ENCODE measurements around the gene ANKRD34A. TPM values are rescaled to one million over a fixed set of nuclear protein-coding genes. Genes with fewer than 3 reads are reported as not detected.

ANKRD34A gene
- total RNA-seq, 1 experiment from 2014 or later: 0.22 TPM

DNA sequence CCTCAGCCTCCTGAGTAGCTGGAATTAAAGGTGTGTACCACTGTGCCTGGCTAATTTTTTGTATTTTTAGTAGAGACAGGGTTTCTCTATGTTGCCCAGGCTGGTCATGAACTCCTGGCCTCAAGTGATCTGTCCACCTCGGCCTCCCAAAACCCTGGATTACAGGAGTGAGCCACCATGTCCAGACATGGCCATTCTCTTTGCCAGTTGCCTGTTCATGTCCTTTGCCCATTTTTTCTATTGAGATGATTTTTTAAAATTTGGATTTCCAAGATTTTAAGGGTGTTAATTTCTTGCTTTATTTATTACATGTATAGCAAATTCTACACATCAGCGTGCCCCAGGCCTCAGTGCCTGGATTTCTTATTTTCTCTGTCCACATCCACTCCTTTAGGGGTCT is 2.9 kb upstream of the ANKRD34A start (continued):
- TF ChIP-seq, protein P1, sequence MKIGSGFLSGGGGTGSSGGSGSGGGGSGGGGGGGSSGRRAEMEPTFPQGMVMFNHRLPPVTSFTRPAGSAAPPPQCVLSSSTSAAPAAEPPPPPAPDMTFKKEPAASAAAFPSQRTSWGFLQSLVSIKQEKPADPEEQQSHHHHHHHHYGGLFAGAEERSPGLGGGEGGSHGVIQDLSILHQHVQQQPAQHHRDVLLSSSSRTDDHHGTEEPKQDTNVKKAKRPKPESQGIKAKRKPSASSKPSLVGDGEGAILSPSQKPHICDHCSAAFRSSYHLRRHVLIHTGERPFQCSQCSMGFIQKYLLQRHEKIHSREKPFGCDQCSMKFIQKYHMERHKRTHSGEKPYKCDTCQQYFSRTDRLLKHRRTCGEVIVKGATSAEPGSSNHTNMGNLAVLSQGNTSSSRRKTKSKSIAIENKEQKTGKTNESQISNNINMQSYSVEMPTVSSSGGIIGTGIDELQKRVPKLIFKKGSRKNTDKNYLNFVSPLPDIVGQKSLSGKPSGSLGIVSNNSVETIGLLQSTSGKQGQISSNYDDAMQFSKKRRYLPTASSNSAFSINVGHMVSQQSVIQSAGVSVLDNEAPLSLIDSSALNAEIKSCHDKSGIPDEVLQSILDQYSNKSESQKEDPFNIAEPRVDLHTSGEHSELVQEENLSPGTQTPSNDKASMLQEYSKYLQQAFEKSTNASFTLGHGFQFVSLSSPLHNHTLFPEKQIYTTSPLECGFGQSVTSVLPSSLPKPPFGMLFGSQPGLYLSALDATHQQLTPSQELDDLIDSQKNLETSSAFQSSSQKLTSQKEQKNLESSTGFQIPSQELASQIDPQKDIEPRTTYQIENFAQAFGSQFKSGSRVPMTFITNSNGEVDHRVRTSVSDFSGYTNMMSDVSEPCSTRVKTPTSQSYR (CRISPR knock-in tag; IDR thresholded peaks at IDR 0.05): no peak
- TF ChIP-seq FOXJ3 (CRISPR knock-in tag; IDR thresholded peaks at IDR 0.05; ENCODE audit: borderline replicate concordance): no peak
- TF ChIP-seq, protein P2, sequence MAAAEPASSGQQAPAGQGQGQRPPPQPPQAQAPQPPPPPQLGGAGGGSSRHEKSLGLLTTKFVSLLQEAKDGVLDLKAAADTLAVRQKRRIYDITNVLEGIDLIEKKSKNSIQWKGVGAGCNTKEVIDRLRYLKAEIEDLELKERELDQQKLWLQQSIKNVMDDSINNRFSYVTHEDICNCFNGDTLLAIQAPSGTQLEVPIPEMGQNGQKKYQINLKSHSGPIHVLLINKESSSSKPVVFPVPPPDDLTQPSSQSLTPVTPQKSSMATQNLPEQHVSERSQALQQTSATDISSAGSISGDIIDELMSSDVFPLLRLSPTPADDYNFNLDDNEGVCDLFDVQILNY (CRISPR knock-in tag; IDR thresholded peaks at IDR 0.05): no peak
- no peak for TF ChIP-seq JAZF1 (CRISPR knock-in tag; IDR thresholded peaks at IDR 0.05)
- no peak for TF ChIP-seq EMX1 (CRISPR knock-in tag; IDR thresholded peaks at IDR 0.05)

DNA sequence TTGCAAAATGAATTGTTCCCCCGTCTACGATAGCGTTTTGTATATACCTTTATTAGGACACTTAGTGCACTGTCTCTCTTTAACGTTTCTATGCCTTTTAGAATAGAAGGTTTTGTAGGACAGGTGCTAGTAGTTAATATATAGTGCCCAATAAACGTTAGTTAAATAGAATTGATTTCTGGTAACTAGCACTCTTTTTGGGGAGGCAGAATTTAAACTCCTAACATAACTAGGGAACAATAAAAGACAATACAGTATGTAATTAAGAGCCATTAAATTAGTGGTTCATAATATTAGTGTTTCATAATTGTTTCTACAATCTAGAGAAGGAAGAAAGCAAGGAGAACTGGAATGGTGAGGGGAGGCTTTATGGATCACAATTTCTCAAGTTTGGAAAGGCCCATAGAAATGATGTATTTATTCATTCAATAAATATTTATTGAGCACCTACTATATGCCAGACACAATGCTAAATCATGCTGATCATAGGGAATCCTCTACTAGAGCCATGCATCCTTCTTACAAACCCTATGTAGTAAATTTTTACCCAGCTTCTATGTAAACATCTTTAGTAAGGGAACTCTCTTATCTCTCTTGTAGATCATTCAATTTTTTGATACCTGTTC is 857 bp upstream of the ANKRD34A start:
- H3K27ac Mint-ChIP-seq: no peak overlapping the region
- peaks cover 29% of the 10 kb centered on the region for H3K4me1 Mint-ChIP-seq
- ChIA-PET CTCF (interaction anchor here (0.8 to 5.2 kb wide), 12 partner anchors 13 to 141 kb away, joined by 4 to 51 read pairs (median 6); partner anchors contain the start of genes ITGA10, NUDT17, PIAS3 and POLR3C), POLR2A (interaction anchor here (0.6 to 2.1 kb wide), 8 partner anchors 11 to 106 kb away, joined by 3 to 17 read pairs (median 5); partner anchors contain the start of genes PIAS3 and RBM8A)
- H3K9me3 Mint-ChIP-seq: peaks cover 12% of the 10 kb centered on the region
- no peak for TF ChIP-seq NR1H2 (CRISPR knock-in tag; IDR thresholded peaks at IDR 0.05)
- no peak for TF ChIP-seq ESRRA (CRISPR knock-in tag; IDR thresholded peaks at IDR 0.05; ENCODE audit: borderline replicate concordance)
- no peak for TF ChIP-seq GABPB1 (CRISPR knock-in tag; IDR thresholded peaks at IDR 0.05)
- no peak for TF ChIP-seq ZNF671 (CRISPR knock-in tag; IDR thresholded peaks at IDR 0.05)
- TF ChIP-seq, protein P3, sequence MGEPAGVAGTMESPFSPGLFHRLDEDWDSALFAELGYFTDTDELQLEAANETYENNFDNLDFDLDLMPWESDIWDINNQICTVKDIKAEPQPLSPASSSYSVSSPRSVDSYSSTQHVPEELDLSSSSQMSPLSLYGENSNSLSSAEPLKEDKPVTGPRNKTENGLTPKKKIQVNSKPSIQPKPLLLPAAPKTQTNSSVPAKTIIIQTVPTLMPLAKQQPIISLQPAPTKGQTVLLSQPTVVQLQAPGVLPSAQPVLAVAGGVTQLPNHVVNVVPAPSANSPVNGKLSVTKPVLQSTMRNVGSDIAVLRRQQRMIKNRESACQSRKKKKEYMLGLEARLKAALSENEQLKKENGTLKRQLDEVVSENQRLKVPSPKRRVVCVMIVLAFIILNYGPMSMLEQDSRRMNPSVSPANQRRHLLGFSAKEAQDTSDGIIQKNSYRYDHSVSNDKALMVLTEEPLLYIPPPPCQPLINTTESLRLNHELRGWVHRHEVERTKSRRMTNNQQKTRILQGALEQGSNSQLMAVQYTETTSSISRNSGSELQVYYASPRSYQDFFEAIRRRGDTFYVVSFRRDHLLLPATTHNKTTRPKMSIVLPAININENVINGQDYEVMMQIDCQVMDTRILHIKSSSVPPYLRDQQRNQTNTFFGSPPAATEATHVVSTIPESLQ (CRISPR knock-in tag; IDR thresholded peaks at IDR 0.05): no peak
- no peak for TF ChIP-seq FOXP1 (CRISPR knock-in tag; IDR thresholded peaks at IDR 0.05; ENCODE audit: borderline replicate concordance)
- TF ChIP-seq, protein P4, sequence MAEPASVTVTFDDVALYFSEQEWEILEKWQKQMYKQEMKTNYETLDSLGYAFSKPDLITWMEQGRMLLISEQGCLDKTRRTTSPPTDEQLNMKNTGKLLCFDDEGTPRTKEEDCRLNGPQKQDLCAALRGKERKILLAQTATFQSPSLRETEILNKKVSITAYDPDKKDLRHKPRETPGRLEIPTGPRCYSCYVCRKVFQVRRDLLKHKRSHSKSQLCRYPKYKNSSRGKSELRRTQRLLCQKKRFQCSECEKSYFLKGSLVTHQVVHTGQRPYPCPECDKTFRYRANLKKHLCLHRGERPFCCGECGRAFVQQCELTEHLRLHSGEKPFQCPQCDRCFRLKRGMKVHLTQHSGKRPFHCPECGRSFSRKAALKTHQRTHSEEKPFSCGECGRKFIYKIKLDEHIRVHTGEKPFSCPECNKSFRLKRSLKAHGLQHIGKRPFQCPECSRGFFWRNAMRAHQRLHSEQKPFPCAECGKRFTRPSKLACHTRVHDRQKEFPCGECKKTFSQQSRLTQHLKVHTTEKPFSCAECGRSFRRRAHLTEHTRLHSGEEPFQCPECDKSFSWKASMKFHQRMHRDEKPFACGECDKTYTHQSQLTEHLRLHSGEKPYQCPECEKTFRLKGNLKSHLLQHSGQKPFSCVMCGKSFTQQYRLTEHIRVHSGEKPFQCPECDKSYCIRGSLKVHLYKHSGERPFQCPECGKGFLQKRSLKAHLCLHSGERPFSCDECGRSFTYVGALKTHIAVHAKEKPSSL (CRISPR knock-in tag; conservative IDR thresholded peaks at IDR 0.05): no peak
- TF ChIP-seq NFYB (CRISPR knock-in tag; conservative IDR thresholded peaks at IDR 0.05; ENCODE audit: low read depth): no peak
- peak overlapping the region; percentile 91 for H3K4me3 Mint-ChIP-seq
- ATAC-seq: no peak
- DNase-seq (ENCODE audit: low spot score): no peak
- H3K36me3 Mint-ChIP-seq: peaks cover 4% of the 10 kb centered on the region; the same call in 1 of the 2 replicates
- peaks cover 60% of the 10 kb centered on the region for H3K27me3 Mint-ChIP-seq (ENCODE audit: low read depth)

DNA sequence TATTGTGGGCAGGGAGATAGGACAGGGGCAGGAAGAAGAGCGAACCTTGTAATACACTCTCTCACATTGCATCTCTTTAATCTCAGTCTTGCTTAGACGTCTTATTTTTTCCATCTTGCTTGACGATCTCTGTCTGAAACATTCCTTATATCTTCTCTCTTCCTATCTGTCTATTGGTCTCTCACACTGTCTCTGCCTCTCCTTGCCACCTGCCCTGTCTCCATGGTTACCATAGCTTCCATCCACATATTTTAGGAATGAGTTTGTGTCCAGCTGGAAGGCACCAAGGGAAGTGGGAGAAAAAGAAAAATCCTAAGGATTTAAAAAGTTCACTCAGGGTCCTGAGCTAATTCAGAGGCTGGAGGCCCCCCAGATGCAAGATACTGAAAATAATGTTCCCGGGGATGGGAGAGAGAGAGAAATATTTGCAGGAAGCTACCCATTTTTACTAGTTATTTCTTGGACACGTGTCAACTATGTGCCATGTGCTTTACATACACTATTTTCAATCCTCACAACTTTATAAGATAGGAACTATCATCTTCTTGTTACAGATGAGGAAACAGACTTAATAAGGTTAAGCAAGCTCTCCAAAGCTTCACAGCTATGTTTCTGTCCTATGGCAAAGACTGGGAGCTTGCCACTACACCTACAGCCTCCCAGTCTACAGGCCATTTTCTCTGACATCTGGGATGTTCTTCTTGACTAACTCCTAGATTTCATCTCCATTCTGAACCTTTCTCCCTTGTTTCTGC is 933 bp downstream of the ANKRD34A start:
- no peak for DNase-seq (ENCODE audit: low spot score)
- ChIA-PET POLR2A (interaction anchor here (0.7 to 2.1 kb wide), 5 partner anchors 14 to 88 kb away, joined by 3 to 17 read pairs (median 7); partner anchors contain the start of gene RBM8A), CTCF (interaction anchor here (1.0 to 5.2 kb wide), 13 partner anchors 15 to 118 kb away, joined by 3 to 51 read pairs (median 6); partner anchors contain the start of genes ITGA10, NUDT17, PEX11B and PIAS3)
- Mint-ChIP-seq H3K4me1 (peaks cover 39% of the 10 kb centered on the region), H3K4me3 (peak overlapping the region; percentile 91), H3K9me3 (peaks cover 12% of the 10 kb centered on the region), H3K27me3 (ENCODE audit: low read depth) (peaks cover 76% of the 10 kb centered on the region), H3K36me3 (peaks cover 4% of the 10 kb centered on the region; the same call in 1 of the 2 replicates), H3K27ac (no peak overlapping the region)
- ATAC-seq: no peak
- TF ChIP-seq RORB (CRISPR knock-in tag; IDR thresholded peaks at IDR 0.05) (no peak), GABPB1 (CRISPR knock-in tag; IDR thresholded peaks at IDR 0.05) (no peak)
- TF ChIP-seq, protein P5, sequence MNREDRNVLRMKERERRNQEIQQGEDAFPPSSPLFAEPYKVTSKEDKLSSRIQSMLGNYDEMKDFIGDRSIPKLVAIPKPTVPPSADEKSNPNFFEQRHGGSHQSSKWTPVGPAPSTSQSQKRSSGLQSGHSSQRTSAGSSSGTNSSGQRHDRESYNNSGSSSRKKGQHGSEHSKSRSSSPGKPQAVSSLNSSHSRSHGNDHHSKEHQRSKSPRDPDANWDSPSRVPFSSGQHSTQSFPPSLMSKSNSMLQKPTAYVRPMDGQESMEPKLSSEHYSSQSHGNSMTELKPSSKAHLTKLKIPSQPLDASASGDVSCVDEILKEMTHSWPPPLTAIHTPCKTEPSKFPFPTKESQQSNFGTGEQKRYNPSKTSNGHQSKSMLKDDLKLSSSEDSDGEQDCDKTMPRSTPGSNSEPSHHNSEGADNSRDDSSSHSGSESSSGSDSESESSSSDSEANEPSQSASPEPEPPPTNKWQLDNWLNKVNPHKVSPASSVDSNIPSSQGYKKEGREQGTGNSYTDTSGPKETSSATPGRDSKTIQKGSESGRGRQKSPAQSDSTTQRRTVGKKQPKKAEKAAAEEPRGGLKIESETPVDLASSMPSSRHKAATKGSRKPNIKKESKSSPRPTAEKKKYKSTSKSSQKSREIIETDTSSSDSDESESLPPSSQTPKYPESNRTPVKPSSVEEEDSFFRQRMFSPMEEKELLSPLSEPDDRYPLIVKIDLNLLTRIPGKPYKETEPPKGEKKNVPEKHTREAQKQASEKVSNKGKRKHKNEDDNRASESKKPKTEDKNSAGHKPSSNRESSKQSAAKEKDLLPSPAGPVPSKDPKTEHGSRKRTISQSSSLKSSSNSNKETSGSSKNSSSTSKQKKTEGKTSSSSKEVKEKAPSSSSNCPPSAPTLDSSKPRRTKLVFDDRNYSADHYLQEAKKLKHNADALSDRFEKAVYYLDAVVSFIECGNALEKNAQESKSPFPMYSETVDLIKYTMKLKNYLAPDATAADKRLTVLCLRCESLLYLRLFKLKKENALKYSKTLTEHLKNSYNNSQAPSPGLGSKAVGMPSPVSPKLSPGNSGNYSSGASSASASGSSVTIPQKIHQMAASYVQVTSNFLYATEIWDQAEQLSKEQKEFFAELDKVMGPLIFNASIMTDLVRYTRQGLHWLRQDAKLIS (CRISPR knock-in tag; IDR thresholded peaks at IDR 0.05; ENCODE audit: borderline replicate concordance): no peak
- TF ChIP-seq, protein P6, sequence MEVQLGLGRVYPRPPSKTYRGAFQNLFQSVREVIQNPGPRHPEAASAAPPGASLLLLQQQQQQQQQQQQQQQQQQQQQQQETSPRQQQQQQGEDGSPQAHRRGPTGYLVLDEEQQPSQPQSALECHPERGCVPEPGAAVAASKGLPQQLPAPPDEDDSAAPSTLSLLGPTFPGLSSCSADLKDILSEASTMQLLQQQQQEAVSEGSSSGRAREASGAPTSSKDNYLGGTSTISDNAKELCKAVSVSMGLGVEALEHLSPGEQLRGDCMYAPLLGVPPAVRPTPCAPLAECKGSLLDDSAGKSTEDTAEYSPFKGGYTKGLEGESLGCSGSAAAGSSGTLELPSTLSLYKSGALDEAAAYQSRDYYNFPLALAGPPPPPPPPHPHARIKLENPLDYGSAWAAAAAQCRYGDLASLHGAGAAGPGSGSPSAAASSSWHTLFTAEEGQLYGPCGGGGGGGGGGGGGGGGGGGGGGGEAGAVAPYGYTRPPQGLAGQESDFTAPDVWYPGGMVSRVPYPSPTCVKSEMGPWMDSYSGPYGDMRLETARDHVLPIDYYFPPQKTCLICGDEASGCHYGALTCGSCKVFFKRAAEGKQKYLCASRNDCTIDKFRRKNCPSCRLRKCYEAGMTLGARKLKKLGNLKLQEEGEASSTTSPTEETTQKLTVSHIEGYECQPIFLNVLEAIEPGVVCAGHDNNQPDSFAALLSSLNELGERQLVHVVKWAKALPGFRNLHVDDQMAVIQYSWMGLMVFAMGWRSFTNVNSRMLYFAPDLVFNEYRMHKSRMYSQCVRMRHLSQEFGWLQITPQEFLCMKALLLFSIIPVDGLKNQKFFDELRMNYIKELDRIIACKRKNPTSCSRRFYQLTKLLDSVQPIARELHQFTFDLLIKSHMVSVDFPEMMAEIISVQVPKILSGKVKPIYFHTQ (CRISPR knock-in tag; IDR thresholded peaks at IDR 0.05): no peak
